ENCODE data around the gene THAP5. TPM values are rescaled to one million over a fixed set of nuclear protein-coding genes. Genes with fewer than 3 reads are reported as not detected.
"Not testable (repeated sequence)": the region's sequence is repeated elsewhere in the genome, so short reads cannot be mapped to it uniquely, and the experiment has no call there.

Gene THAP5
- total RNA-seq, 1 donor from 2014 or later: 28.2 TPM

GRCh38 chr7:108584211-108584610 lies 14.7 kb upstream of the THAP5 start:
- DNase-seq: no peak

GRCh38 chr7:108581655-108582491 lies 12.4 kb upstream of the THAP5 start:
- no peak for DNase-seq

- DNase-seq: no peak
These were observed 10.8 kb upstream of the THAP5 start for GRCh38 chr7:108580298-108580697.

GRCh38 chr7:108578937-108579336 lies 9.4 kb upstream of the THAP5 start:
- DNase-seq: no peak

- no peak for DNase-seq
These were observed 6.6 kb upstream of the THAP5 start for GRCh38 chr7:108576116-108576515.

- no peak for DNase-seq
These were observed 5.7 kb upstream of the THAP5 start for GRCh38 chr7:108575156-108575555.

- DNase-seq: no peak
These were observed 3.0 kb upstream of the THAP5 start for GRCh38 chr7:108572480-108572879.

- no peak for DNase-seq
These were observed 745 bp upstream of the THAP5 start for GRCh38 chr7:108570146-108570755.

GRCh38 chr7:108568801-108569380 lies 615 bp downstream of the THAP5 start:
- DNase-seq: no peak

- no peak for DNase-seq
These were observed 3.5 kb downstream of the THAP5 start for GRCh38 chr7:108565987-108566386.

GRCh38 chr7:108561047-108561619 lies 8.4 kb downstream of the THAP5 start:
- no peak for DNase-seq

- DNase-seq: no peak
These were observed 10.3 kb downstream of the THAP5 start for GRCh38 chr7:108559253-108559652.

GRCh38 chr7:108557617-108558016 lies 11.9 kb downstream of the THAP5 start:
- no peak for DNase-seq

GRCh38 chr7:108557191-108557590 lies 12.3 kb downstream of the THAP5 start:
- no peak for DNase-seq

GRCh38 chr7:108556665-108557064 lies 12.8 kb downstream of the THAP5 start:
- DNase-seq: not testable (repeated sequence)

GRCh38 chr7:108548141-108548896 lies 21.2 kb downstream of the THAP5 start:
- not testable (repeated sequence) for DNase-seq

GRCh38 chr7:108541478-108541877 lies 28.0 kb downstream of the THAP5 start:
- DNase-seq: no peak

GRCh38 chr7:108538685-108539084 lies 30.8 kb downstream of the THAP5 start:
- not testable (repeated sequence) for DNase-seq

- not testable (repeated sequence) for DNase-seq
These were observed 31.3 kb downstream of the THAP5 start for GRCh38 chr7:108538236-108538635.

- DNase-seq: no peak
These were observed 32.3 kb downstream of the THAP5 start for GRCh38 chr7:108537229-108537628.

- no peak for DNase-seq
These were observed 33.8 kb downstream of the THAP5 start for GRCh38 chr7:108535744-108536143.

- DNase-seq: no peak
These were observed 34.2 kb downstream of the THAP5 start for GRCh38 chr7:108535257-108535656.
